ENCODE measurements around the gene PCDHGA7.
"Not testable (repeated sequence)": the region's sequence is repeated elsewhere in the genome, so short reads cannot be mapped to it uniquely, and the experiment has no call there.

Gene PCDHGA7

DNA sequence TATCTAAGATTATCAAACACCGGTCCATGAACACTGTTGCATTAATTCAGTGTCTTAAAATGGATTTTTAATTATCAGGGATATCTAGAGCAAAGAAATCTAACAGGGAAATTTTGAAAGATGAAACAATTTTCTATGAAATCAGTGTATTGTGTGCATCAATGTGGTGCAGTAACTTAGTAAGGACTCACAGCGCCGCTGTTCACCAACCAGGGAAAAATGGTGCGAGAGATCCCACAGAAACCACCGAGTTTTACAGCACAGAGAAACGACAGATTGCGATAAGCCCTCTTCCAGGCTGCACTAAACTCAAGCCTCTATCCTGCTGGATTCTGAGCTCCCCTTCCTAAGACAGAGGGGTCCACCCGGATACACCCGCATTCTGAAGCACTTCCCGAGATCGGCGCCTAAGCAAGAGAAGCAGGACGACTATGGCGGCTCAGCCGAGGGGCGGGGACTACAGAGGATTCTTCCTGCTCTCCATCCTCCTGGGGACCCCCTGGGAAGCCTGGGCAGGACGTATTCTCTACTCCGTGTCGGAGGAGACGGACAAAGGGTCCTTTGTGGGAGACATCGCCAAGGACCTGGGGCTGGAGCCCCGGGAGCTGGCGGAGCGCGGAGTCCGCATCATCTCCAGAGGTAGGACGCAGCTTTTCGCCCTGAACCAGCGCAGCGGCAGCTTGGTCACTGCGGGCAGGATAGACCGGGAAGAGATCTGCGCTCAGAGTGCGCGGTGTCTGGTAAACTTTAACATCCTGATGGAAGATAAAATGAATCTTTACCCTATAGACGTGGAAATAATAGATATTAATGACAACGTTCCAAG is at the start of gene PCDHGA7:
TSS of gene PCDHGA7 (plus strand) at position 274 of the 826 bp plus-strand sequence. CDS start at position 432, 158 bp downstream.
- DNase-seq, result no peak

DNA sequence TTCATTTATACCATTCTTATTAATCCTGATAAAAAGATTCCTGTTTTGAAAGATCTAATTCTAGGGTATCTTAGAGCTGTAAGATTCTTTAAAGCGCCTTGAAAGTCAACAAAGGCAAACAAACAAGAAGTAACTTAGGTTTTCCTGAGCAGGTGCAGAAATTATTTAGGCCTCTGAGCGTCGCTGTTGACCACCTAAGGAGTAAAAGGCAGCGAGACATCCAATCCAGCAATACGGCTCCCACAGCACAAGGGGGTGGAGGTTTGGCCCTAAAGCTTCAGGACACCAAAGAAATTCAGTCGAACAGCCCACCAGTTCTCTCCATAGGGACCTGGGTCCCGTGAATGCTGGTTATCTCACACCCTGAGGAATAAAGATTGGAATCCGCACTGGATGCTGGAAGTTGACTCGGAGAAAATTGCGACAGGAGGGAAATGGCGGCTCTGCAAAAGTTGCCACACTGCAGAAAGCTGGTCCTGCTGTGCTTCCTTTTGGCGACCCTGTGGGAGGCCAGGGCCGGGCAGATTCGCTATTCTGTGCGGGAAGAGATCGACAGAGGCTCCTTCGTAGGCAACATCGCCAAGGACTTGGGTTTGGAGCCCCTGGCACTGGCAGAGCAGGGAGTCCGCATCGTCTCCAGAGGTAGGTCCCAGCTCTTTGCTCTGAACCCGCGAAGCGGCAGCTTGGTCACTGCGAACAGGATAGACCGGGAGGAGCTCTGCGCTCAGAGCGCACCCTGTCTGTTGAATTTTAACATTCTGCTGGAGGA is 43.8 kb upstream of the PCDHGA7 start, which contains the start of gene PCDHGA2:
TSS of gene PCDHGA2 (plus strand) at position 223 of the 769 bp plus-strand sequence.
- no peak for DNase-seq

DNA sequence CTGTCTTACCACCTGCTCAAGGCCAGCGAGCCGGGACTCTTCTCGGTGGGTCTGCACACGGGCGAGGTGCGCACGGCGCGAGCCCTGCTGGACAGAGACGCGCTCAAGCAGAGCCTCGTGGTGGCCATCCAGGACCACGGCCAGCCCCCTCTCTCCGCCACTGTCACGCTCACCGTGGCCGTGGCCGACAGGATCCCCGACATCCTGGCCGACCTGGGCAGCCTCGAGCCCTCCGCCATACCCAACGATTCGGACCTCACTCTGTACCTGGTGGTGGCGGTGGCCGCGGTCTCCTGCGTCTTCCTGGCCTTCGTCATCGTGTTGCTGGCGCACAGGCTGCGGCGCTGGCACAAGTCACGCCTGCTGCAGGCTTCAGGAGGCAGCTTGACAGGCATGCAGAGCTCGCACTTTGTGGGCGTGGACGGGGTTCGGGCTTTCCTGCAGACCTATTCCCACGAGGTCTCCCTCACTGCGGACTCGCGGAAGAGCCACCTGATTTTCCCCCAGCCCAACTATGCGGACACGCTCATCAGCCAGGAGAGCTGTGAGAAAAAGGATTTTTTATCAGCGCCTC is 41.7 kb upstream of the PCDHGA7 start:
- not testable (repeated sequence) for DNase-seq

DNA sequence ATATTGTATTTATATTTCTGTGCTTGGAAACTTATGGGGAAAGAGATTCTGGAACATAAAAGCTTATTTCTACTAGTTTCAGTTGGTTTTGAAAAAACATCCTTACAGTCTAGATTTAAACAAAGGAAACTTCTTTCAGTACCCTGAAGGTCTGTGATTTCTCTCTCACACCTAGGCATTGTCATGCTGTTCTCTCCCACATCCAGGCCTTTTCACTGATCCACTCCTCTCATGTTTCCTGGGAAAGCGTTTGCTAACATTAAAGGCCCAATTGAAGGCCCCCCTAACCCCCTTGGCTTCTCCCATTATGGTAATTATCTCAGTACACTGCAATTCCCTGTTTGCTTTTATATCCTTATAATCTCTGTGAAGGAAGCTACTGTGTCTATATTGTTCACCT is 39.8 kb upstream of the PCDHGA7 start:
- no peak for DNase-seq

DNA sequence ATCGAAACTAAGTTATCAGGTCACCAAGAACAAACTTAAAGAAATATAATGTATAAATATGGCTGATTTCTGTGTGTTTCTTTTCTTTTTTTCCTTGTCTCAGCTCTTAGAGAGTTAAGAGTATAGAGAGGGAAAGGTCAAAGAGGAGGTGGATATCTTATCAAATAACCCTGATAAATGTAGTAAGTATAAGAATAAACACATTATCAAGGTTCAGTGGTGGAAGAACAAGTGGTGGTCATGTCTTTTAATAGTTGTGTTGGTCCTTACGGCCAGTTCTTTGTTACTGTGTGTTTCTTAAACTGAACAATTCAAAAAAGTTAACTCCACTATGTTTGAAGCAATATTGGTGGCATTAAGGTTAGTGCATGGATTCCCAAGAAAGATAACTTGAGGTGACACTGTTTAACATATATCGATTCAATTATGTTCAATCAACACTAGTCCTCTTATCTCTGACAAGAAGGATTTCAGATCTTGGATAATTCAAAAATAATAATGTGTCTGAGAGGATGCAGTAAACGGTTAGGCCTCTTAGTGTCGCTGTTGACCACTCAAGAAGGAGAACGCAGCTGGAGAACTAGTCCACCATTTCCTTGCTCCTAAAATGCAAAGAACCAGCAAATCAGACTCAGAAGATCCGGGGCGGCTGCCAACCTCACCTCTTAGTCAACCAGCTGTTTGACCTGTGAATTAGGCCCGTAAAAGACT is 39.1 kb upstream of the PCDHGA7 start, which contains the start of gene PCDHGA3:
TSS of gene PCDHGA3 (plus strand) at position 588 of the 711 bp plus-strand sequence. CDS start 205 bp downstream, outside the sequence.
- DNase-seq, result no peak

DNA sequence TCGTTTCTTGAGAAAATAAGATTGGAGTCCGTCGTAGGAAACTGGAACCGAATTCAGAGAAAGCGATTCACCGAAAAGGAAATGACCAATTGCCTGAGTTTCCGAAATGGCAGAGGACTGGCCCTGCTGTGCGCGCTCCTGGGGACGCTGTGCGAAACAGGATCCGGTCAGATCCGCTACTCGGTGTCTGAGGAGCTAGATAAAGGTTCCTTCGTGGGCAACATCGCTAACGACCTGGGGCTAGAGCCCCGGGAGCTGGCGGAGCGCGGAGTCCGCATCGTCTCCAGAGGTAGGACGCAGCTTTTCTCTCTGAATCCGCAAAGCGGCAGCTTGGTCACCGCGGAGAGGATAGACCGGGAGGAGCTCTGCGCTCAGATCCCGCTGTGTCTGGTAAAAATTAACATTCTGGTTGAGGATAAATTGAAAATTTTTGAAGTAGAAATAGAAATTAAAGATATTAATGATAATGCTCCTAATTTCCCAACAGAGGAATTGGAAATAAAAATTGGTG is 38.5 kb upstream of the PCDHGA7 start:
- DNase-seq, result no peak

DNA sequence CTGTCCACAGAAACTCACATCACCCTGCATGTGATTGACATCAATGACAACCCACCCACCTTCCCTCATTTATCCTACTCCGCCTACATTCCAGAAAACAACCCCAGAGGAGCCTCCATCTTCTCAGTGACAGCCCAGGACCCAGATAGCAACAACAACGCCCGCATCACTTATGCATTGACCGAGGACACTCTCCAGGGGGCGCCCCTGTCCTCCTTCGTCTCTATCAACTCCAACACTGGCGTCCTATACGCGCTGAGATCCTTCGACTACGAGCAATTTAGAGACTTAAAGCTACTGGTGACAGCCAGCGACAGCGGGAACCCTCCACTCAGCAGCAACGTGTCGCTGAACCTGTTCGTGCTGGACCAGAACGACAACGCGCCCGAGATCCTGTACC is 37.2 kb upstream of the PCDHGA7 start:
- no peak for DNase-seq

DNA sequence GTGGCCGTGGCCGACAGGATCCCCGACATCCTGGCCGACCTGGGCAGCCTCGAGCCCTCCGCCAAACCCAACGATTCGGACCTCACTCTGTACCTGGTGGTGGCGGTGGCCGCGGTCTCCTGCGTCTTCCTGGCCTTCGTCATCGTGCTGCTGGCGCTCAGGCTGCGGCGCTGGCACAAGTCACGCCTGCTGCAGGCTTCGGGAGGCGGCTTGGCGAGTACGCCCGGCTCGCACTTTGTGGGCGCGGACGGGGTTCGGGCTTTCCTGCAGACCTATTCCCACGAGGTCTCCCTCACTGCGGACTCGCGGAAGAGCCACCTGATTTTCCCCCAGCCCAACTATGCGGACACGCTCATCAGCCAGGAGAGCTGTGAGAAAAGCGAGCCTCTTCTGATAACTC is 36.5 kb upstream of the PCDHGA7 start:
- DNase-seq, result not testable (repeated sequence)

DNA sequence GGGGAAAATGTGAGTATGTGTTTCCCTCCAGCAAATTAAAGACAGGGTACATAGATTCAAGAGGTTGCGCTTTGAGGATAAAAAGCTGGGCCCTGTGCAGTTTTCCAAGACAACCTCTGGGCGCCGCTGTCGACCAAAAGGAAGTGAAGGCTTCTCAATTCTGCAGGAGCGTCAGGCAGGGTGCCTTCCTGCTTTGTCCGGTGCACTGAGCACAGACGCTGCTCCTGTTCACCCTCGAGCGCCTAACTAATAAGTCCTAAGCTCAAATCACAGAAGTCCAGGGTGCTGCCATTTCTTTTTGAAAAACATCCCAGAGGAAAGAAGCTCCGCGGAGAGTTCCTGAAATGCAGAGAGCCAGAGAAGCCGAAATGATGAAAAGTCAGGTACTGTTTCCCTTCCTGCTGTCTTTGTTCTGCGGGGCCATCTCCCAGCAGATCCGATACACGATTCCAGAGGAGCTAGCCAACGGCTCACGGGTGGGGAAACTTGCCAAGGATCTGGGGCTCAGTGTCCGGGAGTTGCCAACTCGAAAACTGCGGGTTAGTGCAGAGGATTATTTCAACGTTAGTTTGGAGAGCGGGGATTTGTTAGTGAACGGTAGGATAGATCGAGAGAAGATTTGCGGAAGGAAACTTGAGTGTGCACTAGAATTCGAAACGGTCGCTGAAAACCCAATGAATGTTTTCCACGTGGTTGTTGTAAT is 32.5 kb upstream of the PCDHGA7 start, which contains the start of gene PCDHGB1:
TSS of gene PCDHGB1 (plus strand) at position 183 of the 703 bp plus-strand sequence. CDS start at position 345, 162 bp downstream.
- DNase-seq, result no peak

DNA sequence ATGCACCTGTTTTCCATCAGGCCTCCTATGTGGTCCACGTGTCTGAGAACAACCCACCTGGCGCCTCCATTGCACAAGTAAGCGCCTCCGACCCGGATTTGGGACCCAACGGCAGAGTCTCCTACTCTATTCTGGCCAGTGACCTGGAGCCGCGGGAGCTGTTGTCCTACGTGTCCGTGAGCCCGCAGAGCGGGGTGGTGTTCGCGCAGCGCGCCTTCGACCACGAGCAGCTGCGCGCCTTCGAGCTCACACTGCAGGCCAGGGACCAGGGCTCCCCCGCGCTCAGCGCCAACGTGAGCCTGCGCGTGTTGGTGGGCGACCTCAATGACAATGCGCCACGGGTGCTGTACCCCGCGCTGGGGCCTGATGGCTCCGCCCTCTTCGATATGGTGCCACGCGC is 31.0 kb upstream of the PCDHGA7 start:
- DNase-seq, result no peak

DNA sequence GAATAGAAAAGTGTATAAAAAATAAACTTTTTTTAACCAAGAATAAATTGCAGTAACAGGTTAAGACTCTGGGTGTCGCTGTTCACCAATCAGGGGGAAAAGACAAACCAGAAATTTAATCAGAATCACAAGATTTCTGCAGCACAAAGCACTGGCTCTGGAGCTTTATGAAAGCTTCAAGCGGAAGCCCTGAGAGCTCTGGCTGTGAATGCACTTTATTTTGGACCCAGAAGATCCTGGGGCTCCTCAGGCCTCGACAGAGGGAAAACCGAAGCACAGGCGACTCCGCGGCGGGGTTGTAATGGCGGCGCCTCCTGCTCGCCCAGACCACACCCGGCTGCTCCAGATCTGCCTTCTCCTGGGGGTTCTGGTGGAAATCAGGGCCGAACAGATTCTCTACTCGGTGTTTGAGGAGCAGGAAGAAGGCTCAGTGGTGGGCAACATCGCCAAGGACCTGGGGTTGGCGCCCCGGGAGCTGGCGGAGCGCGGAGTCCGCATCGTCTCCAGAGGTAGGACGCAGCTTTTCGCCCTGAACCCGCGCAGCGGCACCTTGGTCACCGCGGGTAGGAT is 27.6 kb upstream of the PCDHGA7 start, which contains the start of gene PCDHGA4:
TSS of gene PCDHGA4 (plus strand) at position 122 of the 570 bp plus-strand sequence. CDS start at position 209, 87 bp downstream.
- no peak for DNase-seq

DNA sequence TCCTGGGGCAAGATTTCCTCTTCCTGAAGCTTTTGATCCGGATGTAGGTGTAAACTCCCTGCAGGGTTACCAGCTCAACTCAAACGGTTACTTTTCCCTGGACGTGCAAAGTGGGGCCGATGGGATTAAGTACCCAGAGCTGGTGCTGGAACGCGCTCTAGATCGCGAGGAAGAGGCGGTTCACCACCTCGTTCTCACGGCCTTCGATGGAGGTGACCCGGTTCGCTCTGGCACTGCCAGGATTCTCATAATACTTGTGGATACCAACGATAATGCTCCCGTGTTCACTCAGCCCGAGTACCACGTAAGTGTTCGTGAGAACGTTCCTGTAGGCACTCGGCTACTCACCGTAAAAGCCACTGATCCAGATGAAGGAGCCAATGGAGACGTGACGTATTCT is 26.9 kb upstream of the PCDHGA7 start:
- DNase-seq, result no peak

DNA sequence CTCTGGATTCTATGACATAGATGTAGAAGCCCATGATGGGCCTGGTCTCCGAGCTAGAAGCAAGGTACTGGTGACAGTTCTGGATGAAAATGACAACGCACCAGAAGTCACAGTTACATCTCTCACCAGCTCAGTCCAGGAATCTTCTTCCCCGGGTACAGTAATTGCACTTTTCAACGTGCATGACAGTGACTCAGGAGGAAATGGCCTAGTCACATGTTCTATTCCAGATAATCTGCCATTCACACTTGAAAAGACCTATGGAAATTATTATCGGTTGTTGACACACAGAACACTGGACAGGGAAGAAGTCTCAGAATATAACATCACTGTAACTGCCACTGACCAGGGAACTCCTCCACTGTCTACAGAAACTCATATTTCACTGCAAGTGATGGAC is 26.4 kb upstream of the PCDHGA7 start:
- DNase-seq, result no peak

DNA sequence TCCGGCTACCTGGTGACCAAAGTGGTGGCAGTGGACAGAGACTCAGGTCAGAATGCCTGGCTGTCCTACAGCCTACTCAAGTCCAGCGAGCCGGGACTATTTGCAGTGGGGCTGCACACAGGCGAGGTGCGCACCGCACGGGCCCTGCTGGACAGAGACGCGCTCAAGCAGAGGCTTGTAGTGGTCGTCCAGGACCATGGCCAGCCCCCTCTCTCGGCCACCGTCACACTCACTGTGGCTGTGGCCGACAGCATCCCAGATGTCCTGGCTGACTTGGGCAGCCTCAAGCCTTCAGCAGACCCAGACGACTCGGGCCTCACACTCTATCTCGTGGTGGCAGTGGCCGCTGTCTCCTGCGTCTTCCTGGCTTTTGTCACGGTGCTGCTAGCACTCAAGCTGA is 25.6 kb upstream of the PCDHGA7 start:
- DNase-seq, result no peak

DNA sequence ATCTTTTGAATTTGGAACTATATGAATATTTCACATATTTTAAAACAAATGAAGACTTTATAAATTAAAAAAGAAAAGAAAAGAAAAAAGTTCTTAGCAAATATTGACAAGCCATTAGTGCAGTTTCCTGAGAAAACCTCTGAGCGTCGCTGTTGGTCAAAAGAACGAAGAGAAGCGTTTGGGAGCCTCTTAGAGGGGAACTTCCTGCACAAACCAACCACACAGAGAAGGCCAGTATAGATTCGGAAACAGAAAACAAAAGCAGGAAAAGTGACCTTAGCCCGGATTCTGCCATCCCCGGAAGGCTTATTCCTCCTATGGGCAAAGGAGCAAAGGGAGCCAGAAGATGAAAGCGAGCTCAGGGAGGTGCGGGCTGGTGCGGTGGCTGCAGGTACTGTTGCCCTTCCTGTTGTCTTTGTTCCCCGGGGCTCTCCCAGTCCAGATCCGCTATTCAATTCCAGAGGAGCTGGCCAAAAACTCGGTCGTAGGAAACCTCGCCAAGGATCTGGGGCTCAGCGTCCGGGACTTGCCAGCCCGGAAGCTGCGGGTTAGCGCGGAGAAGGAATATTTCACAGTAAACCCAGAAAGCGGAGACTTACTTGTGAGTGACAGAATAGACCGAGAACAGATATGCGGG is 22.6 kb upstream of the PCDHGA7 start, which contains the start of gene PCDHGB2:
TSS of gene PCDHGB2 (plus strand) at position 205 of the 637 bp plus-strand sequence. CDS start at position 347, 142 bp downstream.
- no peak for DNase-seq

DNA sequence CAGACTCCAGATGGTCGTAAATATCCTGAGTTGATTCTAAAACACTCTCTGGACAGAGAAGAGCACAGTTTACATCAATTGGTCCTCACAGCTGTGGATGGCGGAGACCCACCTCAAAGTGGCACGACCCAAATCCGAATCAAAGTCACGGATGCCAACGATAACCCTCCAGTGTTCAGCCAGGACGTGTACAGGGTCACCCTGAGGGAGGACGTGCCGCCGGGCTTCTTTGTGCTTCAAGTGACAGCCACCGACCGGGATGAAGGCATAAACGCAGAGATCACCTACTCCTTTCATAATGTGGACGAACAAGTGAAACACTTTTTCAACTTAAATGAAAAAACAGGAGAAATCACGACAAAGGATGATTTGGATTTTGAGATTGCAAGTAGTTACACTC is 21.9 kb upstream of the PCDHGA7 start:
- no peak for DNase-seq

DNA sequence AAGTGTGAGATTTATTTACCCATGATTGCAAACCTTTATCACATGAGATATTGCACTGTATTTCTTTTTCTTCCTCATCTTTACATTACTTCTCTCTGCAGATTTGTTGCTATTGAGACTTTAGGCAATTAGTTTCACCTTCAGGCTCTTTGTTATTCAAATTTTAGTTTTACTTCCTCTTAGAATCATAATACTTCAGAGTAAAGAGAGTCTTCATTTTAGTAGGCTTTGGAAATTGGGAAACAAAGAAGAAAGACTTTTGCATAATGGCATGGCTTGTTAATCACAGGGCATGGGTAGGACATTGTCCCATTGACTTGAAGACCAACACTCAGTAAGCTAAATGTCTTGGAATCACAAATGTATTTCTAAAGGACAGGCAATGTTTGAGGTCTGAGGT is 19.8 kb upstream of the PCDHGA7 start:
- no peak for DNase-seq

DNA sequence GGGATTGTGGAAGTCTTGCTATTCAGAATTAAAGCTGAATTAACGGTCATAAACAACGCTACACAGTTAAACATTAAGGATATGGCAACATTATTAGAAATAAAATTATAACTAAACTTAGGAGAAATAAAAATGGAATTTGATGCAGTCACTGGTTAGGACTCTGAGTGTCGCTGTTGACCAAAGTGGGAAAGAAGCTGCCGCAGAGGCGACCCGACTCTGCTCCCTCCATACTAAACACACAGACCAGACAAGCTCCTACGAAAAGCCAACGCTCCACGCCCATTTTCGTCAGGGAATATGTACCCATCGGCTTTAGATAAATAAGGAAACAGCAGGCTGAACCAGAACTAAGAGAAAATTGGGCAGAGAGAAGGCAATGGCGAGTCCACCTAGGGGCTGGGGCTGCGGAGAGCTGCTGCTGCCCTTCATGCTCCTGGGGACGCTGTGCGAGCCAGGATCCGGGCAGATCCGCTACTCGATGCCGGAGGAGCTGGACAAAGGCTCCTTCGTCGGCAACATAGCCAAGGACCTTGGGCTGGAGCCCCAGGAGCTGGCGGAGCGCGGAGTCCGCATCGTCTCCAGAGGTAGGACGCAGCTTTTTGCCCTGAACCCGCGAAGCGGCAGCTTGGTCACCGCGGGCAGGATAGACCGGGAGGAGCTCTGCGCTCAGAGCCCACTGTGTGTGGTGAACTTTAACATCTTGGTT is 18.4 kb upstream of the PCDHGA7 start, which contains the start of gene PCDHGA5:
TSS of gene PCDHGA5 (plus strand) at position 211 of the 709 bp plus-strand sequence. CDS start at position 380, 169 bp downstream.
- no peak for DNase-seq

DNA sequence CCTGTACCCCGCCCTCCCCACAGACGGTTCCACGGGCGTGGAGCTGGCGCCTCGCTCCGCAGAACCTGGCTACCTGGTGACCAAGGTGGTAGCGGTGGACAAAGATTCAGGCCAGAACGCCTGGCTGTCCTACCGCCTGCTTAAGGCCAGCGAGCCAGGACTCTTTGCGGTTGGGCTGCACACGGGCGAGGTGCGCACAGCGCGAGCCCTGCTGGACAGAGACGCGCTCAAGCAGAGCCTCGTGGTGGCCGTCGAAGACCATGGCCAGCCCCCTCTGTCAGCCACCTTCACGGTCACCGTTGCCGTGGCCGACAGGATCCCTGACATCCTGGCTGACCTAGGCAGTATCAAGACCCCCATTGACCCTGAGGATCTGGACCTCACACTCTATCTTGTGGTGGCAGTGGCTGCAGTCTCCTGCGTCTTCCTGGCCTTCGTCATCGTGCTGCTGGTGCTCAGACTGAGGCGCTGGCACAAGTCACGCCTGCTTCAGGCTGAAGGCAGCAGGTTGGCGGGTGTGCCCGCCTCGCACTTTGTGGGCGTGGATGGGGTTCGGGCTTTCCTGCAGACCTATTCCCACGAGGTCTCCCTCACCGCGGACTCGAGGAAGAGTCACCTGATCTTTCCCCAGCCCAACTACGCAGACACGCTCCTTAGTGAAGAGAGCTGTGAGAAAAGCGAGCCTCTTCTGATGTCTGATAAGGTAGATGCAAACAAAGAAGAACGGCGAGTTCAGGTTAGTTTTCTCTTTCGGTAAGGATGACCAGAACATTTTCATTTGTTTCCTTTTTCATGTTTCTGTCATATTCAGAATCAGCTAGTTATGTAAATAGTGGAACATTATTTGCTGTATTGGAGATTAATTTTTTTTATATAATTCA is 16.3 kb upstream of the PCDHGA7 start:
- no peak for DNase-seq
